Upper lobe of right lung (tissue), 1 donor: ENCODE data around the gene B3GAT2. TPM values are rescaled to one million over a fixed set of nuclear protein-coding genes. Genes with fewer than 3 reads are reported as not detected.

Source experiments
- ATAC-seq: fragments of 200-7000 bp; cut with Tn5 transposase; one replicate; pipeline ENCODE4 v1.9.1; 2020; ENCODE audit warnings: mild to moderate bottlenecking, moderate library complexity
- DNase-seq: peaks from one replicate; pipeline ENCODE4 v3.0.0-alpha.2; 2020
- H3K27ac ChIP-seq: fragments of 200-600 bp; one replicate; pipeline ENCODE4 v1.8.0; 2022
- H3K27me3 ChIP-seq: fragments of 200-600 bp; one replicate; pipeline ENCODE4 v1.8.0; 2022; ENCODE audit warnings: mild to moderate bottlenecking
- H3K36me3 ChIP-seq: fragments of 200-600 bp; one replicate; pipeline ENCODE4 v1.8.0; 2022
- H3K4me1 ChIP-seq: fragments of 200-600 bp; one replicate; pipeline ENCODE4 v1.8.0; 2022
- H3K4me3 ChIP-seq: fragments of 200-600 bp; one replicate; pipeline ENCODE4 v1.8.0; 2022; ENCODE audit warnings: mild to moderate bottlenecking
- H3K9me3 ChIP-seq: fragments of 200-600 bp; one replicate; pipeline ENCODE4 v1.8.0; 2022
- intact Hi-C: fragments of 100-400 bp; cut with DNase I; formaldehyde crosslinking; loops from one replicate; pipeline ENCODE4 v1.11.0; 2022
- total RNA-seq: library from RNA; stranded (reverse); fragmentation: NEBNext Ultra II Directional; extraction: Animal tissue kit (Norgen Biotek cat#: 25700); gene quantifications from one replicate; pipeline ENCODE4 v1.2.1, GENCODE V29; 2021
- TF ChIP-seq, protein P1 (sequence below): fragments of 200-600 bp; IDR thresholded peaks from one replicate; pipeline ENCODE4 v1.8.0; 2022; ENCODE audit warnings: antibody characterized with exemption
- donor health status: DM: no; HTN: yes; CAD: no; lungs with severe emphysema.

B3GAT2 gene
- total RNA-seq, 1 donor from 2014 or later = not detected

DNA sequence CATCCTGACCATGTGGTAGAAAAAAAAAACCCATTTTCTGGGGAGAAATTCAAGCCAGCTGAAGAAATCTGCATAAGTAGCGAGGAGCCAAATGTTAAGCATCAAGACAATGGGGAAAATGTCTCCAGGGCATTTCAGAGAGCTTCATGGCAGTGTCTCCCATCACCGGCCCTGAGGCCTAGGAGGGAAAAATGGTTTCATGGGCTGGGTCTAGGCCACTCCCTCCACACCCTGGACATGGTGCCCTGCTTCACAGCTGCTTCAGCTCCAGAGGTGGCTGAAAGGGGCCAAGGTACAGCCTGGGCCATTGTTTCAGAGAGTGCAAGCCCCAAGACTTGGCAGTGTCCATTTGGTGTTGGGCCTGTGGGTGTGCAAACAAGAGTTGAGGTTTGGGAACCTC is 34.4 kb upstream of the B3GAT2 start:
- TF ChIP-seq, protein P1, sequence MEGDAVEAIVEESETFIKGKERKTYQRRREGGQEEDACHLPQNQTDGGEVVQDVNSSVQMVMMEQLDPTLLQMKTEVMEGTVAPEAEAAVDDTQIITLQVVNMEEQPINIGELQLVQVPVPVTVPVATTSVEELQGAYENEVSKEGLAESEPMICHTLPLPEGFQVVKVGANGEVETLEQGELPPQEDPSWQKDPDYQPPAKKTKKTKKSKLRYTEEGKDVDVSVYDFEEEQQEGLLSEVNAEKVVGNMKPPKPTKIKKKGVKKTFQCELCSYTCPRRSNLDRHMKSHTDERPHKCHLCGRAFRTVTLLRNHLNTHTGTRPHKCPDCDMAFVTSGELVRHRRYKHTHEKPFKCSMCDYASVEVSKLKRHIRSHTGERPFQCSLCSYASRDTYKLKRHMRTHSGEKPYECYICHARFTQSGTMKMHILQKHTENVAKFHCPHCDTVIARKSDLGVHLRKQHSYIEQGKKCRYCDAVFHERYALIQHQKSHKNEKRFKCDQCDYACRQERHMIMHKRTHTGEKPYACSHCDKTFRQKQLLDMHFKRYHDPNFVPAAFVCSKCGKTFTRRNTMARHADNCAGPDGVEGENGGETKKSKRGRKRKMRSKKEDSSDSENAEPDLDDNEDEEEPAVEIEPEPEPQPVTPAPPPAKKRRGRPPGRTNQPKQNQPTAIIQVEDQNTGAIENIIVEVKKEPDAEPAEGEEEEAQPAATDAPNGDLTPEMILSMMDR = no peak
- intact Hi-C loops = no loop called here
- no peak for ATAC-seq

DNA sequence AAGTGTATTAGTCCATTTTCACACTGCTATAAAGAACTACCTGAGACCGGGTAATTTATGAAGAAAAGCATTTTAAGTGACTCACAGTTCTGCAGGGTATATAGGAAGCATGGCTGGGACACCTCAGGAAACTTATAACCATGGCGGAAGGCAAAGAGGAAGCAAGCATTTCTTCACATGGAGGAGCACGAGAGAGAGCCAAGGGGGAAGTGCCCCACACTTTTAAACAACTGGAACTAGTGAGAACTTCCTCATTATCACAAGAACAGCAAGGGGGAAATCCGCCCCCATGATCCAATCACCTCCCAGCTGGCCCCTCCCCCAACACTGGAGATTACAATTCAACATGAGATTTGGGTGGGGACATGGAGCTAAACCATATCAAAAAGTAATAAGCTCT is 28.3 kb upstream of the B3GAT2 start:
- Histone ChIP-seq H3K27me3 (no peaks in the 10 kb centered on the region), H3K4me3 (no peak overlapping the region), H3K36me3 (no peaks in the 10 kb centered on the region), H3K4me1 (no peaks in the 10 kb centered on the region), H3K27ac (no peak overlapping the region), H3K9me3 (no peaks in the 10 kb centered on the region)
- TF ChIP-seq, protein P1 = no peak
- DNase-seq = no peak
- intact Hi-C loops = no loop called here
- no peak for ATAC-seq

More for the DNA sequence above, 34.4 kb upstream of the B3GAT2 start:
- no peaks in the 10 kb centered on the region for H3K27me3 ChIP-seq
- H3K9me3 ChIP-seq = no peaks in the 10 kb centered on the region
- no peaks in the 10 kb centered on the region for H3K4me1 ChIP-seq
- DNase-seq = no peak
- no peak overlapping the region for H3K27ac ChIP-seq
- no peak overlapping the region for H3K4me3 ChIP-seq
- no peaks in the 10 kb centered on the region for H3K36me3 ChIP-seq

DNA sequence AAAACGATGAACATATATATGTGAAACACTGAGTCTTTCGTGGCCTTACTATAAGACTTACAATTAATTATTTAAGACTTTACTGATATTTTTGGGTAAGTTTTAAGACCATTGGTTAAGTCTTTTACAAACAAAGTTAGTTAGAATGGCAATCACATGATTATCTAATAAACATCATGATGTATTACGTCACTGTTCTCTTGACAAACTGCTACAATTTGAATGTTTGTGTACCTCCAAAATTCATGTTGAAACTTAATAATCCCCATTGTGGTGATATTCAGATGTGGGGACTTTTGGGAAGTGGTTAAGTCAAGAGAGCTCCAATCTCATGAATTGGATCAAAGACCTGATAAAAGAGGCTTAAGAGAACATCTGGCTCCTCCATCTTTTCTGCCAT is 25.9 kb upstream of the B3GAT2 start:
- TF ChIP-seq, protein P1 = no peak
- Histone ChIP-seq H3K4me1 (no peaks in the 10 kb centered on the region), H3K4me3 (no peak overlapping the region), H3K27me3 (no peaks in the 10 kb centered on the region), H3K9me3 (no peaks in the 10 kb centered on the region), H3K36me3 (no peaks in the 10 kb centered on the region), H3K27ac (no peak overlapping the region)
- ATAC-seq (no peak), DNase-seq (no peak)
- intact Hi-C loops = no loop called here

- Histone ChIP-seq H3K4me1 (no peaks in the 10 kb centered on the region), H3K9me3 (no peaks in the 10 kb centered on the region), H3K27me3 (no peaks in the 10 kb centered on the region), H3K27ac (no peak overlapping the region), H3K4me3 (no peak overlapping the region), H3K36me3 (no peaks in the 10 kb centered on the region)
- ATAC-seq (no peak), DNase-seq (no peak)
- TF ChIP-seq, protein P1 = no peak
- intact Hi-C loops = no loop called here
These were observed 23.9 kb upstream of the B3GAT2 start for GRCh38 chr6:70980727-70981126.

DNA sequence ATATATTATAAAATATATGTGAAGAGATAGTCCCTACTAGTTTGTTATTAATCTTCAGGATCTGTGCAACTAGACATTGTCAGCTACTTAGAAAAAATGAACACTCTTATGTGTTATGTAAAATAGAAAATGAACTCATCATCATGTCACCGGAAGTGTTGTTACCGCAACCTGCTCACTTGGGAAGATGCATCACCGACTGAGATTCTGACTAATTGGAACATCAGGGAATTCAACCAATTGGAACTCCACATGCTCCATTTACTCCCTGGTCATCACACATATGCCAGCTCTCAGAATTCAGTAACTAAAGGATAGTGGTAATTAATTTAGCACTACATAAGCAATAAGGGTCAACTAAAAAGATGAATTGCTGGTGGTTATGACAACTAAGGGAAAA is 16.7 kb upstream of the B3GAT2 start:
- H3K27me3 ChIP-seq = no peaks in the 10 kb centered on the region
- TF ChIP-seq, protein P1 = no peak
- no peaks in the 10 kb centered on the region for H3K9me3 ChIP-seq
- DNase-seq (no peak), ATAC-seq (no peak)
- H3K4me1 ChIP-seq = no peaks in the 10 kb centered on the region
- H3K36me3 ChIP-seq = no peaks in the 10 kb centered on the region
- no peak overlapping the region for H3K4me3 ChIP-seq
- no peak overlapping the region for H3K27ac ChIP-seq
- intact Hi-C loops = no loop called here

- H3K27me3 ChIP-seq = no peaks in the 10 kb centered on the region
- intact Hi-C loops = no loop called here
- ATAC-seq = no peak
- no peaks in the 10 kb centered on the region for H3K9me3 ChIP-seq
- H3K4me1 ChIP-seq = no peaks in the 10 kb centered on the region
- no peak for DNase-seq
- TF ChIP-seq, protein P1 = no peak
- H3K4me3 ChIP-seq = no peak overlapping the region
- H3K36me3 ChIP-seq = no peaks in the 10 kb centered on the region
- no peak overlapping the region for H3K27ac ChIP-seq
These were observed 10.2 kb upstream of the B3GAT2 start for GRCh38 chr6:70967049-70967448.
